ENCODE results near the gene PRX. TPM values are rescaled to one million over a fixed set of nuclear protein-coding genes. Genes with fewer than 3 reads are reported as not detected.

PRX gene
- 2.5 TPM for total RNA-seq

GRCh38 chr19:40413291-40413845, at the start of gene PRX:
Gene PRX (minus strand): TSS chr19:40413378. CDS start chr19:40407932, 5,446 bp downstream.

GRCh38 chr19:40444000-40444824, 31.0 kb upstream of the PRX start, which contains the start of gene SERTAD3:
Gene SERTAD3 (minus strand): TSS chr19:40444335. CDS start chr19:40442080, 2,255 bp downstream.

GRCh38 chr19:40425450-40426287, 12.5 kb upstream of the PRX start, which contains the start of gene SERTAD1:
Gene SERTAD1 (minus strand): TSS chr19:40425992. CDS start chr19:40423546, 2,446 bp downstream.

GRCh38 chr19:40390084-40390742, 23.0 kb downstream of the PRX start, which contains the start of gene HIPK4:
Gene HIPK4 (minus strand): TSS chr19:40390181. CDS start chr19:40389902, 279 bp downstream.

GRCh38 chr19:40348125-40348913, 64.9 kb downstream of the PRX start, which contains the start of the genes C19orf47 and PLD3:
Gene C19orf47 (minus strand): TSS chr19:40348397. CDS start chr19:40341857, 6,540 bp downstream.
Gene PLD3 (plus strand): TSS chr19:40348695. CDS start chr19:40366484, 17,789 bp downstream.

Small RNA genes within 50 kb of the gene (small RNA-seq; reads per million reads assigned to genes)
- gene MIR6796 = not detected
- not detected for gene RF00017

Other genes starting within 250 kb of the PRX start
- 38.3 TPM for gene MAP3K10, start 222.0 kb downstream of the PRX start, total RNA-seq
- 45.7 TPM for gene TTC9B, start 195.0 kb downstream of the PRX start, total RNA-seq
- gene CCNP, start 186.7 kb downstream of the PRX start, total RNA-seq = 0.46 TPM
- 68.3 TPM for gene AKT2, start 128.0 kb downstream of the PRX start, total RNA-seq
- 18.0 TPM for gene C19orf47, start 65.0 kb downstream of the PRX start, total RNA-seq
- 272 TPM for gene PLD3, start 64.7 kb downstream of the PRX start, total RNA-seq
- gene HIPK4, start 23.2 kb downstream of the PRX start, total RNA-seq = not detected
- gene SERTAD1, start 12.6 kb upstream of the PRX start, total RNA-seq = 3.5 TPM
- 9.5 TPM for gene SERTAD3, start 31.0 kb upstream of the PRX start, total RNA-seq
- 21.7 TPM for gene BLVRB, start 52.4 kb upstream of the PRX start, total RNA-seq
- gene SPTBN4, start 53.6 kb upstream of the PRX start, total RNA-seq = 39.7 TPM
- gene SHKBP1, start 163.5 kb upstream of the PRX start, total RNA-seq = 4.6 TPM
- 35.3 TPM for gene LTBP4, start 188.0 kb upstream of the PRX start, total RNA-seq

All from diencephalon (tissue), 1 donor.